HepG2 (cell line): Measurements from ENCODE around the gene ARFGAP1. TPM values are rescaled to one million over a fixed set of nuclear protein-coding genes. Genes with fewer than 3 reads are reported as not detected.

ENCODE experiments used
- ELF1 ChIP-seq: sonication (generic); formaldehyde crosslinking; IDR thresholded peaks from 2 replicates; pipeline ENCODE4 v1.4.0; 2020; ENCODE audit warnings: missing genetic modification reagents
- EZH2 ChIP-seq: conservative IDR thresholded peaks from 2 replicates; pipeline ENCODE4 v1.6.1; 2012; ENCODE audit warnings: mild to moderate bottlenecking, low read depth, low read length, moderate library complexity
- KDM4B ChIP-seq: sonication (generic); formaldehyde crosslinking; IDR thresholded peaks from 2 replicates; pipeline ENCODE4 v1.4.0; 2020; ENCODE audit warnings: missing genetic modification reagents
- MTA3 ChIP-seq: sonication (generic); formaldehyde crosslinking; IDR thresholded peaks from 2 replicates; pipeline ENCODE4 v1.4.0; 2020; ENCODE audit warnings: missing genetic modification reagents
- THAP11 ChIP-seq: IDR thresholded peaks from 2 replicates; pipeline ENCODE4 v1.6.1; 2016; ENCODE audit warnings: missing biosample characterization, missing genetic modification reagents
- ZBTB1 ChIP-seq: sonication (generic); formaldehyde crosslinking; IDR thresholded peaks from 2 replicates; pipeline ENCODE4 v1.4.0; 2020; ENCODE audit warnings: missing genetic modification reagents, borderline replicate concordance
- ZNF333 ChIP-seq: sonication (generic); formaldehyde crosslinking; IDR thresholded peaks from 2 replicates; pipeline ENCODE4 v1.4.0; 2020; ENCODE audit warnings: mild to moderate bottlenecking, missing genetic modification reagents, borderline replicate concordance
- ZNF598 ChIP-seq: sonication (generic); formaldehyde crosslinking; IDR thresholded peaks from 2 replicates; pipeline ENCODE4 v1.5.1; 2020; ENCODE audit warnings: mild to moderate bottlenecking, missing genetic modification reagents, borderline replicate concordance
- ZNF672 ChIP-seq: sonication (generic); formaldehyde crosslinking; IDR thresholded peaks from 2 replicates; pipeline ENCODE4 v1.8.1; 2022; ENCODE audit warnings: missing genetic modification reagents
- polyA plus RNA-seq, 8 experiments: library from polyadenylated mRNA; depleted of rRNA in 3 of 8; stranded (reverse) in 7 of 8; unstranded in 1 of 8; fragments of >200 nt; fragmentation: Illumina TruSeq in 4 of 8; extraction: Trizol in 4 of 8; gene quantifications; 2 replicates each; pipeline versions ENCODE4 v1.2.1 to v1.2.3, GENCODE V29; 2011 to 2016; ENCODE audit warnings: low read depth in 4 of 8, missing spikeins in 1 of 8, mixed read lengths in 1 of 8; ENCODE audit not compliant: insufficient read depth in 1 of 8
- total RNA-seq, 5 experiments: library from RNA; depleted of rRNA; stranded (reverse); fragments of >200 nt; fragmentation: Illumina TruSeq; extraction: Trizol; gene quantifications; 2 replicates each; pipeline ENCODE4 v1.2.3, GENCODE V29; 2016; ENCODE audit warnings: low read depth in 1 of 5
- TF ChIP-seq, protein P1 (sequence below): sonication (generic); formaldehyde crosslinking; IDR thresholded peaks from 2 replicates; pipeline ENCODE4 v1.4.0; 2020; ENCODE audit warnings: missing genetic modification reagents
- TF ChIP-seq, protein P2 (sequence below): sonication (generic); formaldehyde crosslinking; IDR thresholded peaks from 2 replicates; pipeline ENCODE4 v1.4.0; 2020; ENCODE audit warnings: missing genetic modification reagents
- TF ChIP-seq, protein P3 (sequence below): IDR thresholded peaks from 2 replicates; pipeline ENCODE4 v1.6.1; 2016; ENCODE audit warnings: low read depth
- TF ChIP-seq, protein P4 (sequence below): sonication (generic); formaldehyde crosslinking; IDR thresholded peaks from 2 replicates; pipeline ENCODE4 v1.5.1; 2020; ENCODE audit warnings: missing genetic modification reagents, mild to moderate bottlenecking, borderline replicate concordance
- TF ChIP-seq, protein P5 (sequence below): sonication (generic); formaldehyde crosslinking; IDR thresholded peaks from 2 replicates; pipeline ENCODE4 v1.5.0; 2020; ENCODE audit warnings: missing genetic modification reagents, mild to moderate bottlenecking, borderline replicate concordance
- TF ChIP-seq, protein P6 (sequence below), 2 experiments: sonication (generic) in 1 of 2; formaldehyde crosslinking in 1 of 2; IDR thresholded peaks; 2 replicates each; pipeline versions ENCODE4 v1.4.0 to v1.6.1; 2018 to 2020; ENCODE audit warnings: missing genetic modification reagents in 2 of 2, borderline replicate concordance in 1 of 2, low read depth in 1 of 2, mild to moderate bottlenecking in 1 of 2, missing biosample characterization in 1 of 2

ARFGAP1 gene
- total and polyA plus RNA-seq, 2 of the 13 experiments (the other 11 are each of a cell fraction or from before 2014, with no cell fraction given), result 132 TPM

DNA sequence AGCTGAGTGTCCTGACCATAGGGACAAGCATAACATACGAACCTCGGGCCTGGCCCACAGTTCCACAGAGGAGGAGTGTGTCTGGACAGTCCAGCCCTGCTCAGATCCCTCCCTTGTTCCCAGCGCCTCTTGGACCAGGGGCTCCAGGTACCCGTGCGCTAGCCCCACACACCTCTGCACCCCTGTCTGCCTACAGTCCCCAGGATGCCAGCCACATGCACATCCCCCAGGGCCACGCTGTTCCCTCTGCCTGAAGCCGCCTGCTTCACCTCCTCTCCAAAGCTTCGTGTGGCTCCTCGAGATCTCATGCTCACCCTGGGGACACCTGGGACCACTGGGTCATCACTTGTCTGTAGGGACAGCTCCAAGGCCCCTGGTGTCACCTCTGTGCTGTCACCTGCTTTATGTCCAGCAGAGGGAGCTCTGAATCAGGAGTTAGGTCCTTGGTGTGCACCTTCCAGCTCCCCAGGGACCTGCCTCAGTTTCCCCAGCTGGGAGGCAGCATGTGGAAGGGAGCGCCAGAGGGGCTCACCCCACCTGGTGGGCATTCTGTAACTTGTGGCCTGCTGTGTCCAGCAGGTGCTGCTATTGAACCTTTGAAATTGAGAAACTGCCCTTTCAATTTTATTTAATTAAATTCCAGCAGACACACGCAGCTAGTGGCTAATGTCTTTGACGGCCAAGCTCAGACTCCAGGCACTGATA, 49.3 kb upstream of the ARFGAP1 start (continued):
- TF ChIP-seq, protein P1, sequence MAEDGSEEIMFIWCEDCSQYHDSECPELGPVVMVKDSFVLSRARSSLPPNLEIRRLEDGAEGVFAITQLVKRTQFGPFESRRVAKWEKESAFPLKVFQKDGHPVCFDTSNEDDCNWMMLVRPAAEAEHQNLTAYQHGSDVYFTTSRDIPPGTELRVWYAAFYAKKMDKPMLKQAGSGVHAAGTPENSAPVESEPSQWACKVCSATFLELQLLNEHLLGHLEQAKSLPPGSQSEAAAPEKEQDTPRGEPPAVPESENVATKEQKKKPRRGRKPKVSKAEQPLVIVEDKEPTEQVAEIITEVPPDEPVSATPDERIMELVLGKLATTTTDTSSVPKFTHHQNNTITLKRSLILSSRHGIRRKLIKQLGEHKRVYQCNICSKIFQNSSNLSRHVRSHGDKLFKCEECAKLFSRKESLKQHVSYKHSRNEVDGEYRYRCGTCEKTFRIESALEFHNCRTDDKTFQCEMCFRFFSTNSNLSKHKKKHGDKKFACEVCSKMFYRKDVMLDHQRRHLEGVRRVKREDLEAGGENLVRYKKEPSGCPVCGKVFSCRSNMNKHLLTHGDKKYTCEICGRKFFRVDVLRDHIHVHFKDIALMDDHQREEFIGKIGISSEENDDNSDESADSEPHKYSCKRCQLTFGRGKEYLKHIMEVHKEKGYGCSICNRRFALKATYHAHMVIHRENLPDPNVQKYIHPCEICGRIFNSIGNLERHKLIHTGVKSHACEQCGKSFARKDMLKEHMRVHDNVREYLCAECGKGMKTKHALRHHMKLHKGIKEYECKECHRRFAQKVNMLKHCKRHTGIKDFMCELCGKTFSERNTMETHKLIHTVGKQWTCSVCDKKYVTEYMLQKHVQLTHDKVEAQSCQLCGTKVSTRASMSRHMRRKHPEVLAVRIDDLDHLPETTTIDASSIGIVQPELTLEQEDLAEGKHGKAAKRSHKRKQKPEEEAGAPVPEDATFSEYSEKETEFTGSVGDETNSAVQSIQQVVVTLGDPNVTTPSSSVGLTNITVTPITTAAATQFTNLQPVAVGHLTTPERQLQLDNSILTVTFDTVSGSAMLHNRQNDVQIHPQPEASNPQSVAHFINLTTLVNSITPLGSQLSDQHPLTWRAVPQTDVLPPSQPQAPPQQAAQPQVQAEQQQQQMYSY (CRISPR knock-in tag), result no peak
- no peak for TF ChIP-seq ELF1 (CRISPR knock-in tag)
- TF ChIP-seq ZBTB1, result no peak
- no peak for TF ChIP-seq MTA3 (CRISPR knock-in tag)
- TF ChIP-seq ZNF598 (CRISPR knock-in tag), result 0 out of 2 replicates have a peak, but pooled peaks have one; percentile 75
- TF ChIP-seq, protein P2, sequence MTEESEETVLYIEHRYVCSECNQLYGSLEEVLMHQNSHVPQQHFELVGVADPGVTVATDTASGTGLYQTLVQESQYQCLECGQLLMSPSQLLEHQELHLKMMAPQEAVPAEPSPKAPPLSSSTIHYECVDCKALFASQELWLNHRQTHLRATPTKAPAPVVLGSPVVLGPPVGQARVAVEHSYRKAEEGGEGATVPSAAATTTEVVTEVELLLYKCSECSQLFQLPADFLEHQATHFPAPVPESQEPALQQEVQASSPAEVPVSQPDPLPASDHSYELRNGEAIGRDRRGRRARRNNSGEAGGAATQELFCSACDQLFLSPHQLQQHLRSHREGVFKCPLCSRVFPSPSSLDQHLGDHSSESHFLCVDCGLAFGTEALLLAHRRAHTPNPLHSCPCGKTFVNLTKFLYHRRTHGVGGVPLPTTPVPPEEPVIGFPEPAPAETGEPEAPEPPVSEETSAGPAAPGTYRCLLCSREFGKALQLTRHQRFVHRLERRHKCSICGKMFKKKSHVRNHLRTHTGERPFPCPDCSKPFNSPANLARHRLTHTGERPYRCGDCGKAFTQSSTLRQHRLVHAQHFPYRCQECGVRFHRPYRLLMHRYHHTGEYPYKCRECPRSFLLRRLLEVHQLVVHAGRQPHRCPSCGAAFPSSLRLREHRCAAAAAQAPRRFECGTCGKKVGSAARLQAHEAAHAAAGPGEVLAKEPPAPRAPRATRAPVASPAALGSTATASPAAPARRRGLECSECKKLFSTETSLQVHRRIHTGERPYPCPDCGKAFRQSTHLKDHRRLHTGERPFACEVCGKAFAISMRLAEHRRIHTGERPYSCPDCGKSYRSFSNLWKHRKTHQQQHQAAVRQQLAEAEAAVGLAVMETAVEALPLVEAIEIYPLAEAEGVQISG, result no peak
- peak; percentile 47; the same call in 1 of the 2 replicates for TF ChIP-seq KDM4B (CRISPR knock-in tag)
- TF ChIP-seq, protein P3, sequence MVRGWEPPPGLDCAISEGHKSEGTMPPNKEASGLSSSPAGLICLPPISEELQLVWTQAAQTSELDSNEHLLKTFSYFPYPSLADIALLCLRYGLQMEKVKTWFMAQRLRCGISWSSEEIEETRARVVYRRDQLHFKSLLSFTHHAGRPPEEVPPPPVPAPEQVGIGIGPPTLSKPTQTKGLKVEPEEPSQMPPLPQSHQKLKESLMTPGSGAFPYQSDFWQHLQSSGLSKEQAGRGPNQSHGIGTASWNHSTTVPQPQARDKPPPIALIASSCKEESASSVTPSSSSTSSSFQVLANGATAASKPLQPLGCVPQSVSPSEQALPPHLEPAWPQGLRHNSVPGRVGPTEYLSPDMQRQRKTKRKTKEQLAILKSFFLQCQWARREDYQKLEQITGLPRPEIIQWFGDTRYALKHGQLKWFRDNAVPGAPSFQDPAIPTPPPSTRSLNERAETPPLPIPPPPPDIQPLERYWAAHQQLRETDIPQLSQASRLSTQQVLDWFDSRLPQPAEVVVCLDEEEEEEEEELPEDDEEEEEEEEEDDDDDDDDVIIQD, result no peak
- TF ChIP-seq, protein P4, sequence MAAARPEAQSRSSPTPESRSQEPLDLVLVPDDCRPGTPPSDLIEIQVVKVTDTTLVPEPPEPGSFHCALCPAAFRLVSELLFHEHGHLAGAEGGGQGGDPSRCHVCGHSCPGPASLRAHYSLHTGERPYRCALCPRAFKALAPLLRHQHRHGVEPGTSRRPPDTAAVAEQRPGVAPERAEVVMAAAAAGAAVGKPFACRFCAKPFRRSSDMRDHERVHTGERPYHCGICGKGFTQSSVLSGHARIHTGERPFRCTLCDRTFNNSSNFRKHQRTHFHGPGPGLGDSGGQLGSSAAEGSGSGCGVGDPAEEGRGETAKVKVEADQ, result no peak
- TF ChIP-seq ZNF672, result no peak
- TF ChIP-seq EZH2, result peak; percentile 41; the same call in 1 of the 2 replicates
- peak; percentile 29; the same call in 1 of the 2 replicates for TF ChIP-seq THAP11 (CRISPR knock-in tag)
- TF ChIP-seq, protein P5, sequence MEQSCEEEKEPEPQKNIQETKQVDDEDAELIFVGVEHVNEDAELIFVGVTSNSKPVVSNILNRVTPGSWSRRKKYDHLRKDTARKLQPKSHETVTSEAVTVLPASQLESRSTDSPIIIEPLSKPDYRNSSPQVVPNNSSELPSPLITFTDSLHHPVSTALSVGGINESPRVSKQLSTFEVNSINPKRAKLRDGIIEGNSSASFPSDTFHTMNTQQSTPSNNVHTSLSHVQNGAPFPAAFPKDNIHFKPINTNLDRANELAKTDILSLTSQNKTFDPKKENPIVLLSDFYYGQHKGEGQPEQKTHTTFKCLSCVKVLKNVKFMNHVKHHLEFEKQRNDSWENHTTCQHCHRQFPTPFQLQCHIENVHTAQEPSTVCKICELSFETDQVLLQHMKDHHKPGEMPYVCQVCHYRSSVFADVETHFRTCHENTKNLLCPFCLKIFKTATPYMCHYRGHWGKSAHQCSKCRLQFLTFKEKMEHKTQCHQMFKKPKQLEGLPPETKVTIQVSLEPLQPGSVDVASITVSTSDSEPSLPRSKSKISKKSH (CRISPR knock-in tag), result 0 out of 2 replicates have a peak, but pooled peaks have one; percentile 45
- TF ChIP-seq, protein P6, sequence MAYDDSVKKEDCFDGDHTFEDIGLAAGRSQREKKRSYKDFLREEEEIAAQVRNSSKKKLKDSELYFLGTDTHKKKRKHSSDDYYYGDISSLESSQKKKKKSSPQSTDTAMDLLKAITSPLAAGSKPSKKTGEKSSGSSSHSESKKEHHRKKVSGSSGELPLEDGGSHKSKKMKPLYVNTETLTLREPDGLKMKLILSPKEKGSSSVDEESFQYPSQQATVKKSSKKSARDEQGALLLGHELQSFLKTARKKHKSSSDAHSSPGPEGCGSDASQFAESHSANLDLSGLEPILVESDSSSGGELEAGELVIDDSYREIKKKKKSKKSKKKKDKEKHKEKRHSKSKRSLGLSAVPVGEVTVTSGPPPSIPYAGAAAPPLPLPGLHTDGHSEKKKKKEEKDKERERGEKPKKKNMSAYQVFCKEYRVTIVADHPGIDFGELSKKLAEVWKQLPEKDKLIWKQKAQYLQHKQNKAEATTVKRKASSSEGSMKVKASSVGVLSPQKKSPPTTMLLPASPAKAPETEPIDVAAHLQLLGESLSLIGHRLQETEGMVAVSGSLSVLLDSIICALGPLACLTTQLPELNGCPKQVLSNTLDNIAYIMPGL (CRISPR knock-in tag; IDR thresholded peaks at IDR 0.05; ENCODE audit: borderline replicate concordance in 1 of 2, low read depth in 1 of 2), result peak in 1 of 2 experiments; percentile 27; a peak in 1 of 4 replicates
- TF ChIP-seq ZNF333 (CRISPR knock-in tag), result no peak
